Nephron progenitor cell (in vitro differentiated cells): ENCODE data around the gene SLC35F3.
A peak's percentile ranks its signal among the peaks of the same experiment; 100 is the strongest.

ENCODE experiments used
- DNase-seq: peaks from one replicate; pipeline ENCODE4 v3.0.0; 2021
- H3K27ac Mint-ChIP-seq: 2 replicates; pipeline ENCODE4 v1.8.0; 2021; ENCODE audit warnings: mild to moderate bottlenecking, moderate library complexity, mixed read lengths
- H3K27me3 Mint-ChIP-seq: 2 replicates; pipeline ENCODE4 v1.8.0; 2021; ENCODE audit warnings: mild to moderate bottlenecking, low read depth, mixed read lengths; ENCODE audit not compliant: poor library complexity
- H3K36me3 Mint-ChIP-seq: 2 replicates; pipeline ENCODE4 v1.8.0; 2021; ENCODE audit warnings: low read depth, mixed read lengths
- H3K4me1 Mint-ChIP-seq: 2 replicates; pipeline ENCODE4 v1.8.0; 2021; ENCODE audit warnings: mixed read lengths
- H3K4me3 Mint-ChIP-seq: 2 replicates; pipeline ENCODE4 v1.8.0; 2021; ENCODE audit warnings: mild to moderate bottlenecking, moderate library complexity, mixed read lengths
- H3K9me3 Mint-ChIP-seq: 2 replicates; pipeline ENCODE4 v1.8.0; 2021; ENCODE audit warnings: mild to moderate bottlenecking, moderate library complexity, mixed read lengths
- CTCF ChIP-seq: fragments of 200-600 bp; sonication (generic); IDR thresholded peaks from 2 replicates; pipeline ENCODE4 v1.5.0; 2021; ENCODE audit warnings: antibody characterized with exemption

The SLC35F3 gene

GRCh38 chr1:234292011-234292410 lies 387.5 kb downstream of the SLC35F3 start:
- no peak for TF ChIP-seq CTCF
- Mint-ChIP-seq H3K9me3 (peaks cover 26% of the 10 kb centered on the region), H3K27me3 (peaks cover 2% of the 10 kb centered on the region), H3K4me3 (no peak overlapping the region), H3K36me3 (no peaks in the 10 kb centered on the region), H3K4me1 (peaks cover 26% of the 10 kb centered on the region), H3K27ac (no peak overlapping the region)
- no peak for DNase-seq

GRCh38 chr1:234292548-234292947 lies 388.1 kb downstream of the SLC35F3 start:
- H3K27ac Mint-ChIP-seq, result no peak overlapping the region
- peaks cover 2% of the 10 kb centered on the region for H3K27me3 Mint-ChIP-seq
- H3K4me1 Mint-ChIP-seq, result peaks cover 26% of the 10 kb centered on the region
- peaks cover 26% of the 10 kb centered on the region for H3K9me3 Mint-ChIP-seq
- DNase-seq, result no peak
- H3K36me3 Mint-ChIP-seq, result no peaks in the 10 kb centered on the region
- no peak for TF ChIP-seq CTCF
- no peak overlapping the region for H3K4me3 Mint-ChIP-seq

- no peak for TF ChIP-seq CTCF
- Mint-ChIP-seq H3K4me1 (peaks cover 26% of the 10 kb centered on the region), H3K27me3 (peaks cover 2% of the 10 kb centered on the region), H3K27ac (peak overlapping the region; percentile 69), H3K36me3 (no peaks in the 10 kb centered on the region), H3K4me3 (no peak overlapping the region), H3K9me3 (peaks cover 19% of the 10 kb centered on the region)
- no peak for DNase-seq
These were observed 389.8 kb downstream of the SLC35F3 start for GRCh38 chr1:234294109-234294817.

GRCh38 chr1:234295068-234295467 lies 390.6 kb downstream of the SLC35F3 start:
- DNase-seq, result no peak
- no peak overlapping the region for H3K4me3 Mint-ChIP-seq
- peaks cover 2% of the 10 kb centered on the region for H3K27me3 Mint-ChIP-seq
- H3K4me1 Mint-ChIP-seq, result peaks cover 26% of the 10 kb centered on the region
- TF ChIP-seq CTCF, result no peak
- peak overlapping the region; percentile 74 for H3K27ac Mint-ChIP-seq
- peaks cover 11% of the 10 kb centered on the region for H3K9me3 Mint-ChIP-seq
- no peaks in the 10 kb centered on the region for H3K36me3 Mint-ChIP-seq

- no peak for DNase-seq
- no peak for TF ChIP-seq CTCF
- H3K27ac Mint-ChIP-seq, result peak overlapping the region; percentile 74
- peaks cover 2% of the 10 kb centered on the region for H3K27me3 Mint-ChIP-seq
- peaks cover 26% of the 10 kb centered on the region for H3K4me1 Mint-ChIP-seq
- no peaks in the 10 kb centered on the region for H3K36me3 Mint-ChIP-seq
- H3K9me3 Mint-ChIP-seq, result peaks cover 7% of the 10 kb centered on the region
- no peak overlapping the region for H3K4me3 Mint-ChIP-seq
These were observed 391.1 kb downstream of the SLC35F3 start for GRCh38 chr1:234295626-234296025.

GRCh38 chr1:234296496-234296895 lies 392.0 kb downstream of the SLC35F3 start:
- no peaks in the 10 kb centered on the region for H3K36me3 Mint-ChIP-seq
- peaks cover 26% of the 10 kb centered on the region for H3K4me1 Mint-ChIP-seq
- TF ChIP-seq CTCF, result no peak
- no peaks in the 10 kb centered on the region for H3K9me3 Mint-ChIP-seq
- H3K4me3 Mint-ChIP-seq, result no peak overlapping the region
- H3K27ac Mint-ChIP-seq, result no peak overlapping the region
- no peak for DNase-seq
- H3K27me3 Mint-ChIP-seq, result peaks cover 2% of the 10 kb centered on the region
